Thyroid gland (tissue), 4 donors: ENCODE results near the gene ANAPC2.
A peak's percentile ranks its signal among the peaks of the same experiment; 100 is the strongest.

Experiments used
- POLR2A ChIP-seq, 2 donors: fragments of 450-650 bp; IDR thresholded peaks; one replicate each; pipeline ENCODE4 v1.6.1; 2017; ENCODE audit warnings: antibody characterized with exemption in 2 of 2, mild to moderate bottlenecking in 2 of 2, moderate library complexity in 1 of 2
- TF ChIP-seq, protein P1 (sequence below), 6 experiments: fragments of 200-600 bp in 3 of 6; fragments of 450-650 bp in 3 of 6; sonication (generic) in 3 of 6; IDR thresholded peaks; one replicate each; pipeline ENCODE4 v1.5.1; 2016 to 2019; ENCODE audit warnings: antibody characterized with exemption in 6 of 6, mild to moderate bottlenecking in 2 of 6, inconsistent platforms in 1 of 6, moderate library complexity in 1 of 6

DNA sequence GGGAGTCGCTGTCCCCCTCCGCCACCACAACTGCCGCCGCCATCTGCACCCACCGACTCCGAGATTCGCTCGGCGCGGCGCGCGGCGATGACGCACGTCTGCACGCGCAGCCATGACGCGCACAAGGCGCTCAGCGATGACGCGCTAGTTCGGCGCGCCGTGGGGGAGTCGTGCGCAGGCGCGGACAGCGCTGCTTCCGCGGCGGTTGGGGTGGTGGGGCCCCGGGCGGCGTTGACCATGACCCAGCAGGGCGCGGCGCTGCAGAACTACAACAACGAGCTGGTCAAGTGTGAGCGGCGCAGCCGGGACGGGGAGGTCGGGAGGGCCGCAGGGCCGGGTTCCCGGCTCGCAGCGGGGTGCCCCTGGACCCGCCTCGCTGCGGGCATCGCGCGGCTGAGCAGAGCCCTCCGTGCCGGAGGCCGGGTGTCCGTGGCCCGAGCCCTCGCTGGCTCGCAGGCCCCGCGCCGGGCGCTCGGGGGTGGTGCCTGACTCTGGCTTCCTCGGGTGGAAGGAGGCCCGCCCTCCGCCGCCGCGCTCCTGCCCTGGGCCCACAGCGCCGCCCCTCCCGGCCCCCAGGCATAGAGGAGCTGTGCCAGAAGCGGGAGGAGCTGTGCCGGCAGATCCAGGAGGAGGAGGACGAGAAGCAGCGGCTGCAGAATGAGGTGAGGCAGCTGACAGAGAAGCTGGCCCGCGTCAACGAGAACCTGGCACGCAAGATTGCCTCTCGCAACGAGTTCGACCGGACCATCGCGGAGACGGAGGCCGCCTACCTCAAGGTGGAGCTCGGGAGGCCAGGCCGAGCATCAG is at the start of gene ANAPC2, which contains the start of gene SSNA1:
- TF ChIP-seq, protein P1, sequence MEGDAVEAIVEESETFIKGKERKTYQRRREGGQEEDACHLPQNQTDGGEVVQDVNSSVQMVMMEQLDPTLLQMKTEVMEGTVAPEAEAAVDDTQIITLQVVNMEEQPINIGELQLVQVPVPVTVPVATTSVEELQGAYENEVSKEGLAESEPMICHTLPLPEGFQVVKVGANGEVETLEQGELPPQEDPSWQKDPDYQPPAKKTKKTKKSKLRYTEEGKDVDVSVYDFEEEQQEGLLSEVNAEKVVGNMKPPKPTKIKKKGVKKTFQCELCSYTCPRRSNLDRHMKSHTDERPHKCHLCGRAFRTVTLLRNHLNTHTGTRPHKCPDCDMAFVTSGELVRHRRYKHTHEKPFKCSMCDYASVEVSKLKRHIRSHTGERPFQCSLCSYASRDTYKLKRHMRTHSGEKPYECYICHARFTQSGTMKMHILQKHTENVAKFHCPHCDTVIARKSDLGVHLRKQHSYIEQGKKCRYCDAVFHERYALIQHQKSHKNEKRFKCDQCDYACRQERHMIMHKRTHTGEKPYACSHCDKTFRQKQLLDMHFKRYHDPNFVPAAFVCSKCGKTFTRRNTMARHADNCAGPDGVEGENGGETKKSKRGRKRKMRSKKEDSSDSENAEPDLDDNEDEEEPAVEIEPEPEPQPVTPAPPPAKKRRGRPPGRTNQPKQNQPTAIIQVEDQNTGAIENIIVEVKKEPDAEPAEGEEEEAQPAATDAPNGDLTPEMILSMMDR (IDR thresholded peaks at IDR 0.05): peak in 2 of 6 experiments; percentile 28 to 53
- peak; percentile 31 to 87 for TF ChIP-seq POLR2A (IDR thresholded peaks at IDR 0.05)
